Measurements from ENCODE around the gene ANKRD22.

ANKRD22 gene

GRCh38 chr10:88781206-88781605 is 70.4 kb downstream of the ANKRD22 start:
- ATAC-seq, result no peak
- TF ChIP-seq SNAI2 (CRISPR knock-in tag; IDR thresholded peaks at IDR 0.05) (no peak), PATZ1 (CRISPR knock-in tag; IDR thresholded peaks at IDR 0.05; ENCODE audit: borderline replicate concordance) (no peak), PPARA (CRISPR knock-in tag; IDR thresholded peaks at IDR 0.05; ENCODE audit: borderline replicate concordance) (no peak), CSRNP3 (CRISPR knock-in tag; IDR thresholded peaks at IDR 0.05) (no peak), TOX (CRISPR knock-in tag; IDR thresholded peaks at IDR 0.05; ENCODE audit: borderline replicate concordance) (no peak), GLIS3 (CRISPR knock-in tag; IDR thresholded peaks at IDR 0.05) (no peak), ESRRG (CRISPR knock-in tag; IDR thresholded peaks at IDR 0.05) (no peak), TCF4 (CRISPR knock-in tag; IDR thresholded peaks at IDR 0.05; ENCODE audit: borderline replicate concordance) (no peak), ZNF565 (CRISPR knock-in tag; conservative IDR thresholded peaks at IDR 0.05; ENCODE audit: low read depth) (no peak), ZNF70 (CRISPR knock-in tag; IDR thresholded peaks at IDR 0.05) (no peak), BACH2 (CRISPR knock-in tag; IDR thresholded peaks at IDR 0.05; ENCODE audit: borderline replicate concordance) (no peak), CREB5 (CRISPR knock-in tag; IDR thresholded peaks at IDR 0.05; ENCODE audit: low read depth) (no peak), ZNF8 (CRISPR knock-in tag; IDR thresholded peaks at IDR 0.05) (no peak), ZFP3 (CRISPR knock-in tag; IDR thresholded peaks at IDR 0.05) (no peak), ZFP30 (CRISPR knock-in tag; IDR thresholded peaks at IDR 0.05) (no peak), TSHZ2 (CRISPR knock-in tag; IDR thresholded peaks at IDR 0.05) (no peak), POU6F1 (CRISPR knock-in tag; IDR thresholded peaks at IDR 0.05; ENCODE audit: borderline replicate concordance, low read depth) (no peak), CSDC2 (CRISPR knock-in tag; IDR thresholded peaks at IDR 0.05) (no peak), RARB (CRISPR knock-in tag; IDR thresholded peaks at IDR 0.05) (no peak), ARNTL (CRISPR knock-in tag; IDR thresholded peaks at IDR 0.05; ENCODE audit: borderline replicate concordance, low read depth) (no peak)

Data from SK-N-SH treated with all-trans-retinoic acid at 6 μM for 48 hours (cell line).